Fibroblast of villous mesenchyme (primary cell): ENCODE results near the gene FERMT2. TPM values are rescaled to one million over a fixed set of nuclear protein-coding genes. Genes with fewer than 3 reads are reported as not detected.
A peak's percentile ranks its signal among the peaks of the same experiment; 100 is the strongest.

Source experiments
- DNase-seq: peaks from one replicate; pipeline ENCODE4 v3.0.0-alpha.2; 2010; ENCODE audit warnings: low read depth
- H3K4me3 ChIP-seq: 2 replicates; pipeline ENCODE4 v1.5.1; 2011; ENCODE audit warnings: low read depth, mild to moderate bottlenecking, low read length
- total RNA-seq: library from RNA; depleted of rRNA; stranded (reverse); fragments of >200 nt; gene quantifications from 2 replicates; pipeline ENCODE4 v1.2.3, GENCODE V29; 2012
- TF ChIP-seq, protein P1 (sequence below): IDR thresholded peaks from 2 replicates; pipeline ENCODE4 v1.5.1; 2012; ENCODE audit warnings: low read depth, mild to moderate bottlenecking, low read length; ENCODE audit not compliant: insufficient read depth

FERMT2 gene
- total RNA-seq, 1 donor: 320 TPM

DNA sequence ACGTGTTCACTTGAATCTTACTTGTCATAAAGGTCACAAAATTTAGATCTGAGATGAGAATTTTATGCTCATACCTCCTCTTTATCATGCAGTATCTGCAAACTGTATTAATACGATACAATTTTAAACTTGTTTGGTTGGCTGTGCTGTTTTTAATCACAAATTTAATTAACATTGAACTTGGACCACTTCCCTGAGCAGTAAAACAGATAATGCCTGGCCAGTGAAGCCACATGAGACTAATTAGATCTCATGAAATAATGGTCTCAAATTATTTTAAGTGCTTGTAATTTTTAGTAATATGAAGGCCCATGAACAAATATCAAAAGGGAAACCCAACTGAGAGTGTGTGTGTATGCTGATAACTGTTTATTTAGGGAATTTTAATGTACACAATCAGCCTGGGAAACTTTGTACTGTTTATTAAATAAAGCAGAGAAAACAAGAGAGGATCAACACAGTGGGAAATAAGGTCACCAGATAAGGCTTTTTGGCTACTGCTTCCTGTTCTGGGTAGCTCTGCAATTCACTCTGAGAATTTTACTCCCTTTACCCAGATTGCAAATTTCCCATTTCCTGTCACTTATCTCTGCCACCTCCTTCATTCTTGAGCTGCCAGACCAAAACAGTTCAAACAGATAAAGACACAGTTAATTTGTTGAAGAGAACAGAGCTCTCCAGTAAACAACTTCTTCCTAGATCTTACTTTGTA, 97.9 kb downstream of the FERMT2 start:
- no peak overlapping the region for H3K4me3 ChIP-seq
- peak; percentile 58 for DNase-seq
- TF ChIP-seq, protein P1, sequence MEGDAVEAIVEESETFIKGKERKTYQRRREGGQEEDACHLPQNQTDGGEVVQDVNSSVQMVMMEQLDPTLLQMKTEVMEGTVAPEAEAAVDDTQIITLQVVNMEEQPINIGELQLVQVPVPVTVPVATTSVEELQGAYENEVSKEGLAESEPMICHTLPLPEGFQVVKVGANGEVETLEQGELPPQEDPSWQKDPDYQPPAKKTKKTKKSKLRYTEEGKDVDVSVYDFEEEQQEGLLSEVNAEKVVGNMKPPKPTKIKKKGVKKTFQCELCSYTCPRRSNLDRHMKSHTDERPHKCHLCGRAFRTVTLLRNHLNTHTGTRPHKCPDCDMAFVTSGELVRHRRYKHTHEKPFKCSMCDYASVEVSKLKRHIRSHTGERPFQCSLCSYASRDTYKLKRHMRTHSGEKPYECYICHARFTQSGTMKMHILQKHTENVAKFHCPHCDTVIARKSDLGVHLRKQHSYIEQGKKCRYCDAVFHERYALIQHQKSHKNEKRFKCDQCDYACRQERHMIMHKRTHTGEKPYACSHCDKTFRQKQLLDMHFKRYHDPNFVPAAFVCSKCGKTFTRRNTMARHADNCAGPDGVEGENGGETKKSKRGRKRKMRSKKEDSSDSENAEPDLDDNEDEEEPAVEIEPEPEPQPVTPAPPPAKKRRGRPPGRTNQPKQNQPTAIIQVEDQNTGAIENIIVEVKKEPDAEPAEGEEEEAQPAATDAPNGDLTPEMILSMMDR: no peak

DNA sequence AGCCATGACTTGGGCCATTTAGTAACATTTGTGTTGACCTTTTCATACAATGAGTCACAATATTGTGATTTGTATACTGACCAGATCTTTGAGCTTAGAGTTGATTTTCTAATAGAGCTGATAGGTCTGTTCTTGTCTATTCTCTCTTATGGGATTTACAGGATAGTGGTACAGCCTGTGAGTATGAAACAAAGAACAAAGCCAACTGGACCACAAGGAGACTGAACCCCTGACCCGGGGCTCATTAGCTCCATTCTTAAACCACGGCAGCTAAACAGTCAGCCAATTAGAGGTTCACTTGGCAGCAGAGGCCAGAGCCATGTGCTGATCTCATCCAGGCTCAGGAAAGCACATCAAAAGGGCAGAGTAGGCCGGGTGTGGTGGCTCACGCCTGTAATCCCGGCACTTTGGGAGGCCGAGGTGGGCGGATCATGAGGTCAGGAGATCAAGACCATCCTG, 100.4 kb downstream of the FERMT2 start:
- DNase-seq: no peak
- H3K4me3 ChIP-seq: no peak overlapping the region
- TF ChIP-seq, protein P1: no peak

DNA sequence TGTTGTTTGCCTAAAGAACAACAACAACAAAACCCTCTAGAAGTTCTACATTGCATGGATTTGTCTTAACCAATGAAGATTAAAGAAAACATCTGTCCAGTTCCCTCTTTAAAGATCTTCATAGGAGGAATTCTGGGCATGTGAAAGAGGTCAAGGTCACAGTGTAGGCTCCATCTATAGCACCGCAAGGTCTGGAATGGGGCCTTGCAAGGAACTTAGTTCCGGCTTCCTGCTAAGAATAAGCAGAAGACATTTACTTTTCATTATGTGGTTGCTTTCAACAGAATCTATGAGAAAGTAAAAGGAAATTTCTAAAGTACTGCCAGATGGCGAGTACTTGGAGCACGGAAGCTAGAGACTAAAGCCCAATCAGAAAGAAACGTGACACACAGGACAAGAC, 102.2 kb downstream of the FERMT2 start:
- H3K4me3 ChIP-seq: no peak overlapping the region
- TF ChIP-seq, protein P1: no peak
- peak; percentile 33 for DNase-seq

DNA sequence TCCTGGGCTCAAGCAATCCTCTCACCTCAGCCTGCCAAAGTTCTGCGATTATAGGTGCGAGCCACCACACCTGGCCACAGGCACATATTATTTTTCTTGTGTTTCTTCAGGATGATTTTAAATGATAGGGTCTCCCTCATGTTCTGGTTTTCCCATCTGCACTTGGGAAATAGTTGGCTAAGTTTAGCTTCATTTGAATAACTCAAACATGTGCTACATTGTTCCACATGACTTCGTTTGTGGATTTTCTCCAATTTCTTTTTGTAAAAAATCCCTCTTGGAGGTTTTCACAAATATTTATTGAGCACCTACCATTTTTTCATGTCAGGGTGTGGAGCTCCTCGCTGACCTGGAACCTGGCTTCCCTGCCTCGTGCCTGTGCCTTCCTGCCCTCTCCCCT, 104.3 kb downstream of the FERMT2 start:
- no peak for DNase-seq
- no peak overlapping the region for H3K4me3 ChIP-seq
- TF ChIP-seq, protein P1: no peak

DNA sequence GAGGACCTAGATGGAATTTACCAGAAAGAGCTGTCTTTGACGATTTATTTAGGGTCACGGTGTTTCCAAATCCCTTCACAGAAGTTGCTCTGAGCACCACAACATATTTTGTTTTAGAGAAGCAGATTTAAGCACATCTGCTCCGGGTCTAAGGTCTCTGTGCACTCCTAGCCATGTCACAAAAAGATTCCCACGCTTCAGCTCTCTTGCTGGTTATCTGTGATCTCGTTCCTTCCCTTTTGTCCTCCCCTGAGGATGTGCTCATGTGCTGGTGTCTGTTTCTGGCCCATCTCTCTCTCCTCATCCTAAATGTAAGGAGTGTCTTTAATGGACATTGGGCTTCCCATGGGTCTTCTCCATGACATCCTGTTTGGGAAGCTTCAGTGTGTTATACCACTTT, 105.8 kb downstream of the FERMT2 start:
- peak; percentile 85 for DNase-seq
- TF ChIP-seq, protein P1: no peak
- H3K4me3 ChIP-seq: no peak overlapping the region

DNA sequence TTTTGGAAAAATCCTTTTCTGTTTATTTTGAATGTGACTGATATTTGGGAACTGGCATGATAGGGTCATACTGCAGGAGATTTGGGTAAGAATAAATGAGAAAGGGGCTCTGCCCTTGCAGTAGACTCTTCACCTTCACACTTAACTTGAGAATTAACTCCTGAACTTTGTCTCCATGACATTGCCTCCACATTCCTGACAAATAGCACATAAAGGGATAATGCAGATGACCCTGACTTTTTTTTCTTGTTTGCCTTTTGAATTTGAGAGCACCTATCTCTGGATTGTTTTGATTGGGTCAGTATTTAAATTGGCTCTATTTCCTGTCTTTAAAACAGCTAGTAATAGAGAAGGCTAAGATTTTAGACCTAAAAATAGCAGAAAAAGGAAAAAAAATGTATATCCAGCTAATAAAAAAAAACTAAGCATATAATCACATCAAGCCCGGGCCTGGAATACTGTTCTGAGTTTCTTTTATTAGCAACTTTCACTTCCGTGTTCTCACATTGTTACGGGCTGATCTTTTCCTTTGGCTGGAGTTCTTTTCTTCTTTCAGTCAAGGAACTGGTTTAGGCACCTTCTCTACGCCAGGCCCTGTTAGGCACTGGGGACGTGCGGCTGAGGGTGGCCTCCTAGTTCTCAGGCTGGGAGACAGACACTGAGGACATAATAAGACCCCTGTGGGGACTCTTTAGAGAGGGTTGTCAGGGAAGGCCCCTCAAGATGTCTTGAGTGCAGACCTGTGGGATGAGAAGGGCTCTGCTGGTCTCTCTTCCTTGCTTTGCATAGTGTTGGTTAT, 106.4 kb downstream of the FERMT2 start:
- H3K4me3 ChIP-seq: no peak overlapping the region
- DNase-seq: peak; percentile 33
- TF ChIP-seq, protein P1: no peak
